Neural cell (in vitro differentiated cells): ENCODE results near the gene BCKDK. TPM values are rescaled to one million over a fixed set of nuclear protein-coding genes. Genes with fewer than 3 reads are reported as not detected.

Source experiments
- H2AFZ ChIP-seq: fragments of 200-600, 300-800 bp; sonication (generic), shearing (Covaris generic); 2 replicates; pipeline ENCODE4 v1.6.0; 2014; ENCODE audit warnings: low read depth, mild to moderate bottlenecking, antibody characterized with exemption, low read length, moderate library complexity
- H3F3A ChIP-seq: fragments of 200-600 bp; shearing (Covaris generic); 2 replicates; pipeline ENCODE4 v1.6.1; 2016; ENCODE audit warnings: mild to moderate bottlenecking, moderate library complexity, mixed read lengths, antibody characterized with exemption, low read length; ENCODE audit not compliant: insufficient read depth, poor library complexity, severe bottlenecking
- H3K27ac ChIP-seq: fragments of 200-600, 300-800 bp; sonication (generic), shearing (Covaris generic); 2 replicates; pipeline ENCODE4 v1.5.1; 2014; ENCODE audit warnings: mild to moderate bottlenecking, low read length, moderate library complexity
- H3K27me3 ChIP-seq: fragments of 300-800, 200-600 bp; sonication (generic), shearing (Covaris generic); 2 replicates; pipeline ENCODE4 v1.6.0; 2014; ENCODE audit warnings: mild to moderate bottlenecking, low read depth, low read length, moderate library complexity; ENCODE audit not compliant: insufficient read depth
- H3K36me3 ChIP-seq: fragments of 300-800, 200-600 bp; sonication (generic), shearing (Covaris generic); 2 replicates; pipeline ENCODE4 v1.5.1; 2014; ENCODE audit warnings: mild to moderate bottlenecking, antibody characterized with exemption, low read length, moderate library complexity; ENCODE audit not compliant: insufficient read depth
- H3K4me2 ChIP-seq: fragments of 300-800, 200-600 bp; sonication (generic), shearing (Covaris generic); 2 replicates; pipeline ENCODE4 v1.6.0; 2014; ENCODE audit warnings: mild to moderate bottlenecking, low read length
- H3K4me3 ChIP-seq: fragments of 300-800, 200-600 bp; sonication (generic), shearing (Covaris generic); 2 replicates; pipeline ENCODE4 v1.5.1; 2014; ENCODE audit warnings: mild to moderate bottlenecking, low read length, moderate library complexity
- H3K79me2 ChIP-seq: fragments of 200-600 bp; shearing (Covaris generic); replicated peaks from 2 replicates; pipeline ENCODE4 v1.6.0; 2014; ENCODE audit warnings: mild to moderate bottlenecking, low read length, moderate library complexity; ENCODE audit not compliant: insufficient read depth
- H3K9ac ChIP-seq: fragments of 300-800, 200-600 bp; sonication (generic), shearing (Covaris generic); 2 replicates; pipeline ENCODE4 v1.6.1; 2016; ENCODE audit warnings: mild to moderate bottlenecking, low read length, mixed read lengths
- H3K9me2 ChIP-seq: fragments of 200-600 bp; shearing (Covaris generic); 2 replicates; pipeline ENCODE4 v1.6.1; 2016; ENCODE audit warnings: mild to moderate bottlenecking, low read length, mixed read lengths; ENCODE audit not compliant: insufficient read depth
- H3K9me3 ChIP-seq: fragments of 200-600, 300-800 bp; sonication (generic), shearing (Covaris generic); 2 replicates; pipeline ENCODE4 v1.6.1; 2016; ENCODE audit warnings: mild to moderate bottlenecking, mixed run types, low read length, moderate library complexity, mixed read lengths
- H4K20me1 ChIP-seq: fragments of 200-600 bp; shearing (Covaris generic); 2 replicates; pipeline ENCODE4 v1.6.1; 2016; ENCODE audit warnings: mild to moderate bottlenecking, mixed run types; ENCODE audit not compliant: insufficient read depth
- EP300 ChIP-seq: fragments of 450-650 bp; conservative IDR thresholded peaks from 2 replicates; pipeline ENCODE4 v1.6.1; 2014; ENCODE audit warnings: antibody characterized with exemption, mild to moderate bottlenecking, moderate library complexity; ENCODE audit not compliant: poor library complexity, severe bottlenecking
- EZH2 ChIP-seq: fragments of 200-600, 300-800 bp; shearing (Covaris generic), sonication (generic); IDR thresholded peaks from 2 replicates; pipeline ENCODE4 v1.6.1; 2014; ENCODE audit warnings: antibody characterized with exemption, low read length, borderline replicate concordance, mild to moderate bottlenecking; ENCODE audit not compliant: insufficient read depth, poor library complexity, severe bottlenecking
- MXI1 ChIP-seq: fragments of 450-650 bp; conservative IDR thresholded peaks from 2 replicates; pipeline ENCODE4 v1.6.1; 2014; ENCODE audit warnings: antibody characterized with exemption, mild to moderate bottlenecking; ENCODE audit not compliant: poor library complexity, severe bottlenecking
- POLR2AphosphoS5 ChIP-seq: IDR thresholded peaks from 2 replicates; pipeline ENCODE4 v1.6.1; 2012
- RAD21 ChIP-seq: fragments of 450-650 bp; conservative IDR thresholded peaks from 2 replicates; pipeline ENCODE4 v1.6.1; 2014; ENCODE audit warnings: antibody characterized with exemption, mild to moderate bottlenecking, moderate library complexity
- SMC3 ChIP-seq: fragments of 450-650 bp; conservative IDR thresholded peaks from 2 replicates; pipeline ENCODE4 v1.6.1; 2014; ENCODE audit warnings: antibody characterized with exemption, mild to moderate bottlenecking, moderate library complexity; ENCODE audit not compliant: poor library complexity
- TAF1 ChIP-seq: IDR thresholded peaks from 2 replicates; pipeline ENCODE4 v1.6.1; 2012; ENCODE audit warnings: low read depth
- polyA plus RNA-seq: library from polyadenylated mRNA; depleted of rRNA; stranded (reverse); fragments of >200 nt; gene quantifications from 2 replicates; pipeline ENCODE4 v1.2.3, GENCODE V29; 2014
- TF ChIP-seq, protein P1 (sequence below): IDR thresholded peaks from 2 replicates; pipeline ENCODE4 v1.6.1; 2012; ENCODE audit warnings: borderline replicate concordance
- TF ChIP-seq, protein P2 (sequence below): fragments of 450-650 bp; IDR thresholded peaks from 2 replicates; pipeline ENCODE4 v1.5.1; 2014; ENCODE audit warnings: antibody characterized with exemption, mild to moderate bottlenecking, moderate library complexity; ENCODE audit not compliant: poor library complexity, severe bottlenecking

The BCKDK gene
- polyA plus RNA-seq, 1 donor from 2014 or later, result 26.8 TPM

DNA sequence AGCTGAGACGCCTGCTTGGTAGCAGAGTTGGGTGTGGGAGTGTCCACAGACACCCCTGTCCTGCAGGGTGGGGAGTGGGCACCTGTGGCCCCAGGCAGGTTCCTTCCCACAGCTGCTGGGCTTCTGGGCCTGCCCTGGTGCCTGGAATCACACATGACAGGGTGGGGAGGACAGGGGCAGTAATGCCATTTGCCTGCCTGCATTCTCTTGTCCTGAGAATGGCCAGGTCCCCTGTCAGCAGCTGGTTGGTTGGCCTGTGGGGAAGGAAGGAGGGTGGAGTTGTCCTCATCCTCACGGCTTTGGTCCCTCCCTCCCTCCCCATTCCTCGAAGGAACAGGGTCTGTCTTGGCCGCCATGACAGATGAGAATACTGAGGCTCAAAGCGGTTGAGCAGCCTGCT is 24.6 kb upstream of the BCKDK start:
- no peak overlapping the region for H3K27ac ChIP-seq
- no peak overlapping the region for H2AFZ ChIP-seq
- no peaks in the 10 kb centered on the region for H3K9me2 ChIP-seq
- no peak overlapping the region for H3K4me2 ChIP-seq
- H3F3A ChIP-seq, result no peaks in the 10 kb centered on the region
- no peaks in the 10 kb centered on the region for H3K27me3 ChIP-seq
- H3K36me3 ChIP-seq, result peaks cover 11% of the 10 kb centered on the region
- TF ChIP-seq TAF1 (no peak), RAD21 (no peak), POLR2AphosphoS5 (no peak), EZH2 (no peak), SMC3 (no peak), EP300 (no peak), MXI1 (no peak)
- TF ChIP-seq, protein P1, sequence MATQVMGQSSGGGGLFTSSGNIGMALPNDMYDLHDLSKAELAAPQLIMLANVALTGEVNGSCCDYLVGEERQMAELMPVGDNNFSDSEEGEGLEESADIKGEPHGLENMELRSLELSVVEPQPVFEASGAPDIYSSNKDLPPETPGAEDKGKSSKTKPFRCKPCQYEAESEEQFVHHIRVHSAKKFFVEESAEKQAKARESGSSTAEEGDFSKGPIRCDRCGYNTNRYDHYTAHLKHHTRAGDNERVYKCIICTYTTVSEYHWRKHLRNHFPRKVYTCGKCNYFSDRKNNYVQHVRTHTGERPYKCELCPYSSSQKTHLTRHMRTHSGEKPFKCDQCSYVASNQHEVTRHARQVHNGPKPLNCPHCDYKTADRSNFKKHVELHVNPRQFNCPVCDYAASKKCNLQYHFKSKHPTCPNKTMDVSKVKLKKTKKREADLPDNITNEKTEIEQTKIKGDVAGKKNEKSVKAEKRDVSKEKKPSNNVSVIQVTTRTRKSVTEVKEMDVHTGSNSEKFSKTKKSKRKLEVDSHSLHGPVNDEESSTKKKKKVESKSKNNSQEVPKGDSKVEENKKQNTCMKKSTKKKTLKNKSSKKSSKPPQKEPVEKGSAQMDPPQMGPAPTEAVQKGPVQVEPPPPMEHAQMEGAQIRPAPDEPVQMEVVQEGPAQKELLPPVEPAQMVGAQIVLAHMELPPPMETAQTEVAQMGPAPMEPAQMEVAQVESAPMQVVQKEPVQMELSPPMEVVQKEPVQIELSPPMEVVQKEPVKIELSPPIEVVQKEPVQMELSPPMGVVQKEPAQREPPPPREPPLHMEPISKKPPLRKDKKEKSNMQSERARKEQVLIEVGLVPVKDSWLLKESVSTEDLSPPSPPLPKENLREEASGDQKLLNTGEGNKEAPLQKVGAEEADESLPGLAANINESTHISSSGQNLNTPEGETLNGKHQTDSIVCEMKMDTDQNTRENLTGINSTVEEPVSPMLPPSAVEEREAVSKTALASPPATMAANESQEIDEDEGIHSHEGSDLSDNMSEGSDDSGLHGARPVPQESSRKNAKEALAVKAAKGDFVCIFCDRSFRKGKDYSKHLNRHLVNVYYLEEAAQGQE, result no peak
- TF ChIP-seq, protein P2, sequence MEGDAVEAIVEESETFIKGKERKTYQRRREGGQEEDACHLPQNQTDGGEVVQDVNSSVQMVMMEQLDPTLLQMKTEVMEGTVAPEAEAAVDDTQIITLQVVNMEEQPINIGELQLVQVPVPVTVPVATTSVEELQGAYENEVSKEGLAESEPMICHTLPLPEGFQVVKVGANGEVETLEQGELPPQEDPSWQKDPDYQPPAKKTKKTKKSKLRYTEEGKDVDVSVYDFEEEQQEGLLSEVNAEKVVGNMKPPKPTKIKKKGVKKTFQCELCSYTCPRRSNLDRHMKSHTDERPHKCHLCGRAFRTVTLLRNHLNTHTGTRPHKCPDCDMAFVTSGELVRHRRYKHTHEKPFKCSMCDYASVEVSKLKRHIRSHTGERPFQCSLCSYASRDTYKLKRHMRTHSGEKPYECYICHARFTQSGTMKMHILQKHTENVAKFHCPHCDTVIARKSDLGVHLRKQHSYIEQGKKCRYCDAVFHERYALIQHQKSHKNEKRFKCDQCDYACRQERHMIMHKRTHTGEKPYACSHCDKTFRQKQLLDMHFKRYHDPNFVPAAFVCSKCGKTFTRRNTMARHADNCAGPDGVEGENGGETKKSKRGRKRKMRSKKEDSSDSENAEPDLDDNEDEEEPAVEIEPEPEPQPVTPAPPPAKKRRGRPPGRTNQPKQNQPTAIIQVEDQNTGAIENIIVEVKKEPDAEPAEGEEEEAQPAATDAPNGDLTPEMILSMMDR, result no peak
- no peaks in the 10 kb centered on the region for H3K9me3 ChIP-seq
- H3K4me3 ChIP-seq, result no peak overlapping the region
- no peak overlapping the region for H3K9ac ChIP-seq
- H3K79me2 ChIP-seq, result no peaks in the 10 kb centered on the region
- no peaks in the 10 kb centered on the region for H4K20me1 ChIP-seq

DNA sequence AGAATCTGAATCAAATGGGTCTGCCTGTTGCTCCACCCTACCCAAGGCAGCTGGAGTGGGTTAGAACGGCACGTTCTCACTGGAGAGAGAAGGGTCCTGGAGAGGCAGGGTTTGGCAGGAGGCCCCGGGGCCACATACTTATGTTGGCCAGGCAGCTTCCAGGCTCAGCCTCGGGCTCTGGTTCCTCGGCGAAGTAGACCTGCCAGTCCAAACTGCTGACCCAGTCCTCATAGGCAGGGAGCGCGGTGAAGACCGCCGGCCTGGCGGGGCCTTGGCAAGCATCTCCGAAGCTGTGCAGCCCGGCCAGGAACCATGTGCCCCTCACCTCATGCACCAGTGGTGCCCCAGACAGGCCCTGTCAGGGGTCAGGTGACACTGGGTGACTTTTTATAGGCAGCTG is 24.2 kb upstream of the BCKDK start:
- no peaks in the 10 kb centered on the region for H3K9me3 ChIP-seq
- peaks cover 7% of the 10 kb centered on the region for H3K36me3 ChIP-seq
- H3K4me2 ChIP-seq, result no peak overlapping the region
- no peaks in the 10 kb centered on the region for H3K27me3 ChIP-seq
- no peaks in the 10 kb centered on the region for H3K79me2 ChIP-seq
- no peaks in the 10 kb centered on the region for H4K20me1 ChIP-seq
- no peak overlapping the region for H3K4me3 ChIP-seq
- TF ChIP-seq MXI1 (no peak), RAD21 (no peak), EP300 (no peak), EZH2 (no peak), POLR2AphosphoS5 (no peak), TAF1 (no peak), SMC3 (no peak)
- TF ChIP-seq, protein P1, result no peak
- TF ChIP-seq, protein P2, result no peak
- H2AFZ ChIP-seq, result no peak overlapping the region
- H3K9ac ChIP-seq, result no peak overlapping the region
- H3F3A ChIP-seq, result no peaks in the 10 kb centered on the region
- no peak overlapping the region for H3K27ac ChIP-seq
- no peaks in the 10 kb centered on the region for H3K9me2 ChIP-seq
